ENCODE results near the gene OSBPL9. TPM values are rescaled to one million over a fixed set of nuclear protein-coding genes. Genes with fewer than 3 reads are reported as not detected.

The OSBPL9 gene
- total and polyA plus RNA-seq, 2 experiments from 2014 or later, result 82.7 to 102 TPM

DNA sequence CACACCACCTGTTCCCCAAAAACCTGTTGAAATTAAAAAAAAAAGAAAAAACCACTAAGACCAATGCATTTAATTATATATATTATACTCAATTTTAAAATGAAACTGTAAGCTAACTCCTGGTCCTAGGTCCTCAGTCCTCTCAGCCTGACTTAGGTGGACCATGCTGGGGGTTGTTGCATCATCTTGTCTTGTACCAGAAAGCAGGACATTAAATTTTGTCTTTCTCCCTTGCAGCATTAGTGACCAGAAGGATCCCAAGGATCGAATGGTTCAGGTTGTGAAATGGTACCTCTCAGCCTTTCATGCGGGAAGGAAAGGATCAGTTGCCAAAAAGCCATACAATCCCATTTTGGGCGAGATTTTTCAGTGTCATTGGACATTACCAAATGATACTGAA, 164.0 kb downstream of the OSBPL9 start (continued):
- TF ChIP-seq, protein P1, sequence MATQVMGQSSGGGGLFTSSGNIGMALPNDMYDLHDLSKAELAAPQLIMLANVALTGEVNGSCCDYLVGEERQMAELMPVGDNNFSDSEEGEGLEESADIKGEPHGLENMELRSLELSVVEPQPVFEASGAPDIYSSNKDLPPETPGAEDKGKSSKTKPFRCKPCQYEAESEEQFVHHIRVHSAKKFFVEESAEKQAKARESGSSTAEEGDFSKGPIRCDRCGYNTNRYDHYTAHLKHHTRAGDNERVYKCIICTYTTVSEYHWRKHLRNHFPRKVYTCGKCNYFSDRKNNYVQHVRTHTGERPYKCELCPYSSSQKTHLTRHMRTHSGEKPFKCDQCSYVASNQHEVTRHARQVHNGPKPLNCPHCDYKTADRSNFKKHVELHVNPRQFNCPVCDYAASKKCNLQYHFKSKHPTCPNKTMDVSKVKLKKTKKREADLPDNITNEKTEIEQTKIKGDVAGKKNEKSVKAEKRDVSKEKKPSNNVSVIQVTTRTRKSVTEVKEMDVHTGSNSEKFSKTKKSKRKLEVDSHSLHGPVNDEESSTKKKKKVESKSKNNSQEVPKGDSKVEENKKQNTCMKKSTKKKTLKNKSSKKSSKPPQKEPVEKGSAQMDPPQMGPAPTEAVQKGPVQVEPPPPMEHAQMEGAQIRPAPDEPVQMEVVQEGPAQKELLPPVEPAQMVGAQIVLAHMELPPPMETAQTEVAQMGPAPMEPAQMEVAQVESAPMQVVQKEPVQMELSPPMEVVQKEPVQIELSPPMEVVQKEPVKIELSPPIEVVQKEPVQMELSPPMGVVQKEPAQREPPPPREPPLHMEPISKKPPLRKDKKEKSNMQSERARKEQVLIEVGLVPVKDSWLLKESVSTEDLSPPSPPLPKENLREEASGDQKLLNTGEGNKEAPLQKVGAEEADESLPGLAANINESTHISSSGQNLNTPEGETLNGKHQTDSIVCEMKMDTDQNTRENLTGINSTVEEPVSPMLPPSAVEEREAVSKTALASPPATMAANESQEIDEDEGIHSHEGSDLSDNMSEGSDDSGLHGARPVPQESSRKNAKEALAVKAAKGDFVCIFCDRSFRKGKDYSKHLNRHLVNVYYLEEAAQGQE (IDR thresholded peaks at IDR 0.05; ENCODE audit: unreplicated experiment), result no peak
- TF ChIP-seq ZNF114 (CRISPR knock-in tag; IDR thresholded peaks at IDR 0.05), result no peak
- TF ChIP-seq EZH2phosphoT487 (IDR thresholded peaks at IDR 0.05; ENCODE audit: unreplicated experiment), result no peak
- TF ChIP-seq ETS1 (IDR thresholded peaks at IDR 0.05), result no peak
- no peak for TF ChIP-seq CREB1 (CRISPR knock-in tag; IDR thresholded peaks at IDR 0.05; ENCODE audit: low read depth)

- Mint-ChIP-seq H3K36me3 (ENCODE audit: low read depth) (peaks cover 54% of the 10 kb centered on the region), H3K4me3 (no peak overlapping the region), H3K27ac (no peak overlapping the region), H3K4me1 (no peaks in the 10 kb centered on the region), H3K27me3 (ENCODE audit: insufficient read depth, low read depth, poor library complexity) (peaks cover 3% of the 10 kb centered on the region), H3K9me3 (no peaks in the 10 kb centered on the region)
- DNase-seq (ENCODE audit: low spot score) (no peak), ATAC-seq (no peak)
- Histone ChIP-seq H3K27me3 (ENCODE audit: insufficient read depth) (no peaks in the 10 kb centered on the region), H3K4me3 (no peak overlapping the region), H2AFZ (no peak overlapping the region), H3F3A (replicated peaks; ENCODE audit: low read depth) (no peaks in the 10 kb centered on the region), H3K9me2 (ENCODE audit: insufficient read depth) (no peaks in the 10 kb centered on the region), H3K79me2 (replicated peaks; ENCODE audit: insufficient read depth) (no peaks in the 10 kb centered on the region), H3K4me1 (ENCODE audit: insufficient read depth) (no peaks in the 10 kb centered on the region), H3K36me3 (ENCODE audit: insufficient read depth) (peaks cover 51% of the 10 kb centered on the region), H4K20me1 (replicated peaks; ENCODE audit: insufficient read depth) (peaks cover 17% of the 10 kb centered on the region), H3K27ac (ENCODE audit: low read depth) (no peak overlapping the region), H3K4me2 (no peak overlapping the region)
- TF ChIP-seq ETS1 (IDR thresholded peaks at IDR 0.05), result no peak
- no peak for TF ChIP-seq ZNF462 (CRISPR knock-in tag; IDR thresholded peaks at IDR 0.05)
These were observed 168.1 kb downstream of the OSBPL9 start for GRCh38 chr1:51784997-51785421.
